Posterior vena cava (tissue), 2 donors: ENCODE measurements around the gene KCNJ10. TPM values are rescaled to one million over a fixed set of nuclear protein-coding genes. Genes with fewer than 3 reads are reported as not detected.
"Not testable (repeated sequence)": the region's sequence is repeated elsewhere in the genome, so short reads cannot be mapped to it uniquely, and the experiment has no call there.

ENCODE experiments used
- DNase-seq: peaks from one replicate; pipeline ENCODE4 v3.0.0-alpha.2; 2020; ENCODE audit warnings: low spot score
- intact Hi-C, 2 donors: fragments of 100-400 bp; cut with DNase I; formaldehyde crosslinking; loops; one replicate each; pipeline versions ENCODE4 v1.14.1 to v1.14.2; 2022 to 2023
- long read RNA-seq, 2 donors: library from polyadenylated mRNA; unstranded; transcript quantifications; one replicate each; pipeline ENCODE4 v2.0.0, GENCODE V29; 2020 to 2021
- total RNA-seq, 2 donors: library from RNA; stranded (reverse); fragmentation: NEBNext Ultra II Directional; extraction: Animal tissue kit (Norgen Biotek cat#: 25700); gene quantifications; one replicate each; pipeline ENCODE4 v1.2.1, GENCODE V29; 2021
- donor health status: DM: yes; HTN: yes; CAD: no.
- donor health status: DM: yes; HTN: yes; CAD: no.

Gene KCNJ10
- total RNA-seq, result under 1 TPM in 1 of 2 donors, not detected in 1; 0.19 TPM
- long read RNA-seq, donor 1, partial matches to known transcripts, result 0 of 1 reads
- long read RNA-seq, donor 1, other reads (novel, unspliced or antisense), result 1 of 1 reads
- long read RNA-seq, donor 2, result 0 reads

GRCh38 chr1:160069460-160070231 is at the start of gene KCNJ10:
Gene KCNJ10, minus strand, starts transcription at chr1:160070160. Its CDS starts 27,628 bp downstream, at chr1:160042532.
- no peak for DNase-seq
- intact Hi-C loops, result loop anchor here in 1 of 2 donors (5.0 kb wide), 1 partner anchor 1572 kb away; no protein-coding TSS in a partner anchor

- intact Hi-C loops, result no loop called here
- DNase-seq, result no peak
These were observed 49.0 kb upstream of the KCNJ10 start for GRCh38 chr1:160118928-160119327.

GRCh38 chr1:160117709-160118183 is 47.8 kb upstream of the KCNJ10 start:
- no peak for DNase-seq

GRCh38 chr1:160117300-160117699 is 47.3 kb upstream of the KCNJ10 start:
- DNase-seq, result no peak
- intact Hi-C loops, result no loop called here

More at GRCh38 chr1:160117709-160118183, 47.8 kb upstream of the KCNJ10 start:
- intact Hi-C loops, result no loop called here

GRCh38 chr1:160116283-160117147 is 46.6 kb upstream of the KCNJ10 start:
- intact Hi-C loops, result no loop called here
- DNase-seq, result no peak

- DNase-seq, result no peak
- intact Hi-C loops, result no loop called here
These were observed 45.8 kb upstream of the KCNJ10 start, which contains the start of gene ATP1A2 for GRCh38 chr1:160115545-160116282. Gene ATP1A2, plus strand, starts transcription at chr1:160115759. Its CDS starts 103 bp downstream, at chr1:160115862.

GRCh38 chr1:160114085-160114484 is 44.1 kb upstream of the KCNJ10 start:
- intact Hi-C loops, result no loop called here
- DNase-seq, result no peak

- no peak for DNase-seq
- intact Hi-C loops, result no loop called here
These were observed 43.4 kb upstream of the KCNJ10 start for GRCh38 chr1:160113407-160113806.

- no peak for DNase-seq
- intact Hi-C loops, result no loop called here
These were observed 42.4 kb upstream of the KCNJ10 start for GRCh38 chr1:160112357-160112756.

- intact Hi-C loops, DNase-seq: not testable (repeated sequence)
These were observed 41.5 kb upstream of the KCNJ10 start for GRCh38 chr1:160111462-160111861.

GRCh38 chr1:160109686-160110085 is 39.7 kb upstream of the KCNJ10 start:
- intact Hi-C loops, result loop anchor here (10.0 kb wide), 3 partner anchors 85 to 145 kb away; partner anchors contain the start of gene CASQ1 (in 2 of the 2)
- no peak for DNase-seq

GRCh38 chr1:160108888-160109662 is 39.1 kb upstream of the KCNJ10 start:
- no peak for DNase-seq
- intact Hi-C loops, result loop anchor here (10.0 kb wide), 3 partner anchors 86 to 146 kb away; partner anchors contain the start of gene CASQ1 (in 2 of the 2)

GRCh38 chr1:160107512-160107911 is 37.6 kb upstream of the KCNJ10 start:
- no peak for DNase-seq
- intact Hi-C loops, result loop anchor here (10.0 kb wide), 3 partner anchors 87 to 147 kb away; partner anchors contain the start of gene CASQ1 (in 2 of the 2)

GRCh38 chr1:160105155-160105554 is 35.2 kb upstream of the KCNJ10 start:
- intact Hi-C loops, result loop anchor here (10.0 kb wide), 3 partner anchors 90 to 150 kb away; partner anchors contain the start of gene CASQ1 (in 2 of the 2)
- DNase-seq, result no peak

- intact Hi-C loops, result loop anchor here (10.0 kb wide), 3 partner anchors 90 to 150 kb away; partner anchors contain the start of gene CASQ1 (in 2 of the 2)
- DNase-seq, result no peak
These were observed 34.5 kb upstream of the KCNJ10 start for GRCh38 chr1:160104486-160104885.

GRCh38 chr1:160103658-160104408 is 33.9 kb upstream of the KCNJ10 start:
- intact Hi-C loops, result loop anchor here (10.0 kb wide), 3 partner anchors 91 to 151 kb away; partner anchors contain the start of gene CASQ1 (in 2 of the 2)
- no peak for DNase-seq
